ENCODE measurements around the gene PACSIN2. TPM values are rescaled to one million over a fixed set of nuclear protein-coding genes. Genes with fewer than 3 reads are reported as not detected.
A peak's percentile ranks its signal among the peaks of the same experiment; 100 is the strongest.

PACSIN2 gene
- total and polyA plus RNA-seq, 8 donors = 45.1 to 109 (median 95.4) TPM

GRCh38 chr22:43006016-43006505 is 8.9 kb downstream of the PACSIN2 start:
- no peak for ATAC-seq
- no peaks in the 10 kb centered on the region for H3K9me3 ChIP-seq
- 96 to 98% methylated on average over 5 of the region's 5 CpGs for WGBS, 2 donors
- no peaks in the 10 kb centered on the region for H3K36me3 ChIP-seq
- no peak overlapping the region for H3K4me3 ChIP-seq
- peak overlapping the region in 1 of 4 donors; percentile 23 for H3K27ac ChIP-seq
- no peak for TF ChIP-seq CTCF (IDR thresholded peaks at IDR 0.05)
- intact Hi-C loops (cut with DNase I) = no loop called here
- H3K4me1 ChIP-seq = peaks cover 72 to 95% (median 80%) of the 10 kb centered on the region in 3 donors
- no peak for FAIRE-seq
- no peaks in the 10 kb centered on the region for H3K27me3 ChIP-seq
- DNase-seq = no peak

GRCh38 chr22:43005106-43005505 is 9.8 kb downstream of the PACSIN2 start:
- H3K4me3 ChIP-seq = no peak overlapping the region
- H3K9me3 ChIP-seq = no peaks in the 10 kb centered on the region
- ATAC-seq (no peak), DNase-seq (no peak), FAIRE-seq (no peak)
- WGBS, 2 donors = 28 to 37% methylated on average over 2 of the region's 2 CpGs
- H3K27ac ChIP-seq = peak overlapping the region in 2 of 4 donors; percentile 28 to 59
- H3K4me1 ChIP-seq = peaks cover 68 to 91% (median 71%) of the 10 kb centered on the region in 3 donors
- intact Hi-C loops (cut with DNase I) = no loop called here
- H3K27me3 ChIP-seq = no peaks in the 10 kb centered on the region
- H3K36me3 ChIP-seq = no peaks in the 10 kb centered on the region
- TF ChIP-seq CTCF (IDR thresholded peaks at IDR 0.05) = no peak

GRCh38 chr22:43004362-43005035 is 10.4 kb downstream of the PACSIN2 start:
- intact Hi-C loops (cut with DNase I) = no loop called here
- 45 to 49% methylated on average over 13 of the region's 13 CpGs for WGBS, 2 donors
- peak overlapping the region in 2 of 4 donors; percentile 28 to 59 for H3K27ac ChIP-seq
- H3K9me3 ChIP-seq = no peaks in the 10 kb centered on the region
- H3K36me3 ChIP-seq = no peaks in the 10 kb centered on the region
- FAIRE-seq (no peak), DNase-seq (no peak), ATAC-seq (peak in 1 of 4 donors; percentile 24)
- H3K4me3 ChIP-seq = no peak overlapping the region
- TF ChIP-seq CTCF (IDR thresholded peaks at IDR 0.05) = no peak
- peaks cover 65 to 85% (median 66%) of the 10 kb centered on the region in 3 donors for H3K4me1 ChIP-seq
- no peaks in the 10 kb centered on the region for H3K27me3 ChIP-seq

GRCh38 chr22:43002202-43002586 is 12.8 kb downstream of the PACSIN2 start:
- TF ChIP-seq CTCF (IDR thresholded peaks at IDR 0.05) = no peak
- intact Hi-C loops (cut with DNase I) = no loop called here
- Histone ChIP-seq H3K4me3 (no peak overlapping the region), H3K36me3 (no peaks in the 10 kb centered on the region), H3K4me1 (peaks cover 56 to 75% (median 61%) of the 10 kb centered on the region in 3 donors), H3K9me3 (no peaks in the 10 kb centered on the region), H3K27me3 (no peaks in the 10 kb centered on the region), H3K27ac (peak overlapping the region in 3 of 4 donors; percentile 1 to 56 (median 46))
- 28 to 30% methylated on average over 5 of the region's 5 CpGs for WGBS, 2 donors
- peak in 1 of 4 donors; percentile 7 for ATAC-seq
- DNase-seq = no peak
- FAIRE-seq = no peak

Data from pancreas (tissue), 10 donors.